Central memory CD8-positive, alpha-beta T cell (primary cell): ENCODE results near the gene ARL17A.
"Not testable (repeated sequence)": the region's sequence is repeated elsewhere in the genome, so short reads cannot be mapped to it uniquely, and the experiment has no call there.

ENCODE experiments used
- ATAC-seq: fragments of 150-1000 bp; cut with Tn5 transposase; replicated peaks from 2 replicates; pipeline ENCODE4 v1.10.0; 2022; ENCODE audit warnings: mild to moderate bottlenecking, moderate FRiP score, moderate number of reproducible peaks; ENCODE audit not compliant: poor library complexity, severe bottlenecking; ENCODE audit errors: extremely low read depth
- DNase-seq, 2 donors: peaks; one replicate each; pipeline ENCODE4 v3.0.0; 2021; ENCODE audit warnings: low spot score in 2 of 2
- H3K27ac Mint-ChIP-seq: one replicate; pipeline ENCODE4 v1.8.0; 2022; ENCODE audit warnings: low read depth, mild to moderate bottlenecking, moderate library complexity, mixed read lengths
- H3K27me3 Mint-ChIP-seq: one replicate; pipeline ENCODE4 v1.8.0; 2022; ENCODE audit warnings: mixed read lengths
- H3K36me3 Mint-ChIP-seq: one replicate; pipeline ENCODE4 v1.8.0; 2022; ENCODE audit warnings: mild to moderate bottlenecking, moderate library complexity, mixed read lengths; ENCODE audit not compliant: insufficient read depth
- H3K4me1 Mint-ChIP-seq: one replicate; pipeline ENCODE4 v1.8.0; 2022; ENCODE audit warnings: mixed read lengths
- H3K4me3 Mint-ChIP-seq: one replicate; pipeline ENCODE4 v1.8.0; 2022; ENCODE audit warnings: mild to moderate bottlenecking, moderate library complexity, mixed read lengths
- H3K9me3 Mint-ChIP-seq: one replicate; pipeline ENCODE4 v1.8.0; 2022; ENCODE audit warnings: mixed read lengths

ARL17A gene

DNA sequence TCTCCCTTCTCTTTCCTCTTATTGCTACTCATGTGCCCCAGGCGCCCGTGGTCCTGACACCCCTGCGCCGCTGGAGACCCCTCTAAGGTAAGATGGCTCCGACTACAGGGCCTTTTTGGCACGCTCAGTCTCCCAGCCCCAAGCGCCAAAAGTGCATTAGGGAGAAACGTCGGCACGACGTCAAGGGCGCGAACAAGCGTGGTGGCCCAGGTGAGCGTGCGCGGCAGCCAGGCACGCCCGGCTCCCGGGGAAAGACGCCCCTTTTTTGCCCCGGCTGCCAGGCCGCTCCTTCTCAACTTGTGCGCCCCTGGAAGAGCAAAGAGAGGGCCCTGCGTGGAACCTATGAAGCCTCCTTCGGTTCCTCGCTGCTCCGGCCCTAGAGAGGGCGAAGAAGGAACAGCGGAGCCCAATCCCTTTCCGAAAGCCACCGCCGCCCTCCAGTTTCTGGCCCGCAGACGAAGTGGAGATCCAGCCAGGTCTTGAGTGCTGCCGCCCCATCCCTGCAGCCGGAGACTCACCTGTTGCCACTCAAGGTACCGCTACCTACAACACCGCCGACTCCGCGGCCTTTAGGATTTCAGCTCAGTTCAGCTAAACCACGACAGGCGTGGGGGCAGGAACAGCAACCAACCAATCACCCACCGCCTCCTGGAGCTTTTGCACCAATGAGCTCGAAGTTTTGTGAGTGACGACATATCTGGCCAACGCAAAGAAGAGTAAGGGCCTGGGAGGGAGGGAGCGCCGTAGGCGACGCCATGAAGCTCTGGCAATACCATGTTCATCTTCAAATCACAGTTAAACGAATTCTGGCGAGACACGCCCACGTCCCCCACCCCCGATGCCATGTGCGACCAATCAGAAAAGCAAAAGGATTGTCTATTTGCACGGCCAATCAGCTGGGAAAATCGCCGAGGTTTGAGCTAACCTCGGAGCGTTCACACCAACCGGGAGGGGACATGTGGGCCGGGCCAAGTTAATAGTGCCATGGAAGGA is at the start of gene ARL17A:
TSS of gene ARL17A (minus strand) at position 609 of the 993 bp plus-strand sequence. CDS start 3,369 bp downstream, outside the sequence.
- not testable (repeated sequence) for H3K36me3 Mint-ChIP-seq, H3K4me3 Mint-ChIP-seq, H3K4me1 Mint-ChIP-seq, H3K27me3 Mint-ChIP-seq, H3K9me3 Mint-ChIP-seq, H3K27ac Mint-ChIP-seq
- peak; percentile 51 to 82 for DNase-seq
- peak; percentile 87 for ATAC-seq

DNA sequence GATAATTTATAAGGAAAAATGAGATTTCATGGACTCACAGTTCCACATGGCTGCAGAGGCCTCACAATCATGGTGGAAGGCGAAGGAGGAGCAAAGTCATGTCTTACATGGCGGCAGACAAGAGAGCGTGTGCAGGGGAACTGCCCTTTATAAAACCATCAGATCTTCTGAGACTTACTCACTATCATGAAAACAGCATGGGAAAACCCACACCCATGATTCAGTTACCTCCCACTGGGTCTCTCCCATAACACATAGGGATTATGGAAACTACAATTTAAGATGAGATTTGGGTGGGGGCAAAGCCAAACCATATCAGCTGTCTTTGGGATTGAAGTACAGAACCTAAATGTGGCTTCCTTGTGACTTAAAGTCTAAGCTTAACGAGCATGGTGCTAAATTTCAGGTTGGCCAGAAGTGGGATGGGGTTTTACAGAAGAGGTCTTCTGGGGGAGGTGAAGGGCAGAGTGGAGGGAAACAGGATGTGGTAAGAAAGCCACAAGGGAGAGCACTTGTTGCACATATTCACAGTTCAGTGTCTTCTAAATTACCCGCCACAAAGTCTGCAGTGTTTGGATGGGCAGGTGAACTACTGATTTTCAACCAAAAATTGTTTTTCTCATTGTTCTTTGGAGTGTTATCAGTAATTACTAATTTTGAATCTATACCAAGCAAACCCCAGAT is 49.4 kb upstream of the ARL17A start:
- not testable (repeated sequence) for DNase-seq, H3K27me3 Mint-ChIP-seq, H3K4me3 Mint-ChIP-seq, H3K27ac Mint-ChIP-seq, H3K36me3 Mint-ChIP-seq, H3K4me1 Mint-ChIP-seq, H3K9me3 Mint-ChIP-seq
- ATAC-seq: peak; percentile 99

DNA sequence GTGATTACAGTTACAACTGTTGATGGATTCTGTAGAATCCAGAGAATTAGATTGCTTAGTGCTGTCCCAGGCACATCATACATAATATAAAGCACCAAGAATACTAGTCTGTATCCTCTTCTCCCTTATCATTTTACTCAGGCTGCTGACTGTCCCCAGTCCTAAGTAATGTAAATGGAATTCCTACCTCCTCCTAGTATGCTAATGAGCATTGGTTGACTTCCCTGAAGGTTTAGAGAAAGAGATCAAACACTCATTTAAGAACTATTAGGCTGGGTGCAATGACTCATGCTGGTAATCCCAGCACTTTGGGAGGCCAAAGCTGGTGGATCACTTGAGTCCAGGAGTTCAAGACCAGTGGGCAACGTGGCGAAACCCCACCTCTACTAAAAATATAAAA is 48.0 kb upstream of the ARL17A start:
- H3K4me1 Mint-ChIP-seq, H3K9me3 Mint-ChIP-seq, H3K27me3 Mint-ChIP-seq, H3K27ac Mint-ChIP-seq, H3K4me3 Mint-ChIP-seq, ATAC-seq, DNase-seq, H3K36me3 Mint-ChIP-seq: not testable (repeated sequence)

DNA sequence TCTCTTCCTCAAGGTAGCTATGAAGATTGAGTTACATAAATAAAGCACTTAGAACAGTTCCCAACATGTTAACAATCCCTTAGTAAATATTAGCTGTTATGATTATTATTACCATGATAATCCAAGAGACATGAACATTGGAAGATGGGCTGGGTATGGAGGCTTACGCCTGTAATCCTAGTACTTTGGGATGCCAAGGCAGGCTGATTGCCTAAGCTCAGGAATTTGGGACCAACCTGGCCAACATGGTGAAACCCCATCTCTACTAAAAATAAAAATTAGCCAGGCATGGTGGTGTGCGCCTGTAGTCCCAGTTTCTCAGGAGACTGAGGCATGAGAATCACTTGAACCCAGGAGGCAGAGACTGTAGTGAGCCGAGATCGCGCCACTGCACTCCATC is 45.2 kb upstream of the ARL17A start:
- not testable (repeated sequence) for DNase-seq, H3K27me3 Mint-ChIP-seq, H3K9me3 Mint-ChIP-seq, H3K27ac Mint-ChIP-seq, H3K4me1 Mint-ChIP-seq, H3K36me3 Mint-ChIP-seq, ATAC-seq, H3K4me3 Mint-ChIP-seq

DNA sequence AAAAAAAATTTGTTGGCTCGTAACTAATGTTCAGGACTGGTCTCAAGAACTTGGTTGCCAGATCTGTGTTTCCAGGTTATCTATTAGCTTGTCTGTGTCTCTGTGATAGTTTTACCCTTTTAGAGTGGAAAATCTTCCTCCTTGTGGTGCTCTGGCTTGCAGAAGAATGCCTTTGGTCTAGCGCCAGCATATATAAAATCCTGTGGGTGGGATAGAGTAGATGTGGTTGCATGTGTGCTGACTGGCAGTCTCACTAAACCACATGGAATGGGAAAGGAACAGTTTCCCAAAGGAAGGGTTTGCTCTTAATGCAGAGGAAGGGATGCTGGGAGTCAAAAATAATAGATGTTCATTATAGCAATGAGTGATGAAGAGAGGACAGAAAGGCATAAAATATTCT is 44.3 kb upstream of the ARL17A start:
- H3K27me3 Mint-ChIP-seq, DNase-seq, H3K4me3 Mint-ChIP-seq, H3K36me3 Mint-ChIP-seq, H3K9me3 Mint-ChIP-seq, H3K4me1 Mint-ChIP-seq, ATAC-seq, H3K27ac Mint-ChIP-seq: not testable (repeated sequence)

DNA sequence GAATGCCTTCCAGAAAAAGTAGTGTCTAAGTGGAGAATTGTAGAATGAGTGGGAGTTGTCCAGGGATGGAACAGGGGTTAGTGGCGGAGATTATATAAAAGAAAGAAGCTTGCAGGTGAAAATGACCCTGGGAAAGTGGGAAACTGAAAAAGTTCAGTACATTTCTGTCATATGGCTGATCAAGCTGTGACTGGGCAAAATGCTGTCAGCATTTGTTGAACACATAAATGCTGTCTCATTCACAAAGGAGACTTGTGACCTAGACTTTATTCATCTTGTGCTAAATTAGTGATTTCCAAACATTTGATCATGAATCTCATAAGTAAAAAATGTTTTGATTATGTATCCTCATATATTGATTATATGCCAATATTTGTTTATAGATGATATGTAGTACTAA is 39.5 kb upstream of the ARL17A start:
- not testable (repeated sequence) for H3K27me3 Mint-ChIP-seq, H3K9me3 Mint-ChIP-seq, H3K4me3 Mint-ChIP-seq, H3K4me1 Mint-ChIP-seq, H3K27ac Mint-ChIP-seq, H3K36me3 Mint-ChIP-seq, DNase-seq, ATAC-seq

DNA sequence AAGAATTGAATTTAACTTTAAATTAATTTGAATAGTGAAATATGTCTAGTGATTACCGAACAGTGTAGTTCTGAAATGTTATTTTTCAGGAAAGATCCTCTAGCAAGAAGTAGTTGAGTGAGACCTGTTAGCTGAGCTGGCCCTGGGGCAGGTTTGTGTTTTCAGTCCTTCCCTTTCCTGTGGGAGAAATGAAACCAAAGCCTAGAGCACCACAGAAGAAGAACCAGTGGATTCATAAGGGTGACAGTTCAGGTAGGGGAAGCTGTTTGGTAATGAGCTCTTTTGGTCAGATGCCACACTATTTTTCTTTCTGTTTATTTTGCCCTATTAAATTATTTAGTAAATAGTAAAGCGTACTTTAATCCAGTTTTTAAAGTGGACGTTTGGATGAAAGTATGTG is 37.6 kb upstream of the ARL17A start:
- H3K4me3 Mint-ChIP-seq, H3K4me1 Mint-ChIP-seq, H3K36me3 Mint-ChIP-seq, DNase-seq, H3K27ac Mint-ChIP-seq, ATAC-seq, H3K9me3 Mint-ChIP-seq, H3K27me3 Mint-ChIP-seq: not testable (repeated sequence)

DNA sequence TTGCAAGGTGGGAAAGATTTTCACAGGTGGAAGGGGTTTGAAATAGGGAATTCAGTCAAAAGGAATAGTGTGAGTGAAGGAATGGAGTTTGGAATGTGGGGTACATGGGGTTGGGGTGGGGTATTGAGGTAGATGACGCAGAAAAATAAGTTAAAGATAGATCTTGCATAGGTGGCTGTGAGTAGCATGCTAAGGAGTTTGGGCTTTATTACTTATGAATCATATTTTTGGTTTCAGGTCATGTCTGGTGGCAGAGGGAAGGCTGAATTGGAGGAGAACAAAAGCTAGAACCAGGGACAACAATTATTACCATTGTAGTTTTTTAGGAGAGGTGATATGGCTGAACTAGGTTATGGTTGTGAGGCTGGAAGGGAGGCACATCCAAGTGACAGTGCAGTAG is 34.4 kb upstream of the ARL17A start:
- not testable (repeated sequence) for ATAC-seq, DNase-seq, H3K4me1 Mint-ChIP-seq, H3K4me3 Mint-ChIP-seq, H3K27ac Mint-ChIP-seq, H3K27me3 Mint-ChIP-seq, H3K9me3 Mint-ChIP-seq, H3K36me3 Mint-ChIP-seq

DNA sequence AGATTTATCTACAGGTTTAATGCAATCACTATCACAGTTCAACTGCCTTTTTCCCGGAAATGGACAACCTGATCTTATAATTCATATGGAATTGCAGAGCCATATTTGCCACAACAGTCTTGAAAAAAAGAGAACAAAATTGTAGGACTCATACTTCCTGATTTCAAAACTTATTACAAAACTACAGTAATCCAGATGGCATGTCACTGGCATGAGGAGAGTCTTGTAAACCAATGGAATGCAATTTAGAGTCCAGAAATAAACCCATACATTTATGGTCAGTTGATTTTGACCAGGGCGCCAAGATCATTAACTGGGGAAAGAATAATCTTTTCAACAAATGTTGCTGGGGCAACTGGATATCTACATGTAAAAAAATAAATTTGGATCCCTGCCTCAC is 31.8 kb upstream of the ARL17A start:
- not testable (repeated sequence) for H3K4me3 Mint-ChIP-seq, H3K27ac Mint-ChIP-seq, DNase-seq, H3K9me3 Mint-ChIP-seq, H3K27me3 Mint-ChIP-seq, H3K4me1 Mint-ChIP-seq, ATAC-seq, H3K36me3 Mint-ChIP-seq

DNA sequence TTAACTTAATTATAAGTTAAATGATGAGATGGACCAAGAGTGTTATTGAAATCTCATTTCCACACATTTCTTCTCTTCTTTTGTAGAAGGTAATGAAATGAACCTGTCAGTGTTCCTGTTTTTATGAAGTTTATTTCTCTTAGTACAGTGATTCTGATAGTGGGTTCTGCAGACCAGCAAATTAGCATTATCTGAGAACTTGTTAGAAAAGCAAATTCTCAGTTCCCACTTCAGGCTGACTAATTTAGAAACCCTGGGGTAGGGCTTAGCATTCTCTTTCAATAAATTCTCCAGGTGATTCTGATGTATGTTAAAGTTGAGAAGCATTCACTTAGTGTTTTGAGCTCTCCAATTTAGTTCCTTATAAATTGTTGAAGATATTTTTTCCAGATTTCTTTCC is 23.6 kb upstream of the ARL17A start:
- not testable (repeated sequence) for DNase-seq, ATAC-seq, H3K4me1 Mint-ChIP-seq, H3K4me3 Mint-ChIP-seq, H3K9me3 Mint-ChIP-seq, H3K27ac Mint-ChIP-seq, H3K27me3 Mint-ChIP-seq, H3K36me3 Mint-ChIP-seq

DNA sequence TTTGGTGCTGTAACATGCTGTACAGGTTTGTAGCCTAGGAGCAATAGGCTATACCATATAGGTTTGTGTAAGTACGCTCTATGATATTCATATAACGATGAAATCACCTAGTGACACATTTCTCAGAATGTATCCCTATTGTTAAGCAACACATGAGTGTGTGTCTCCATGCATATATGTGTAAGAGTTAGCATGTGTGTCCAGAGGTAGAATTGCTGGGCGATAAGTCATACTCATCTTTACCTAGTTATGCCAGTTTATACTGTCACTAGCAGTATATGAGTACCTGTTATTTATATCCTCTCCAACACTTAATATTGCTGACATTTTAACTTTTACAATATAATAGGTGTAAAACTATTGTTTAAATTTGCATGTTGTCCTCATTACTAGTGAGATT is 21.3 kb upstream of the ARL17A start:
- H3K27ac Mint-ChIP-seq, H3K27me3 Mint-ChIP-seq, H3K9me3 Mint-ChIP-seq, H3K36me3 Mint-ChIP-seq, H3K4me1 Mint-ChIP-seq, ATAC-seq, H3K4me3 Mint-ChIP-seq, DNase-seq: not testable (repeated sequence)

DNA sequence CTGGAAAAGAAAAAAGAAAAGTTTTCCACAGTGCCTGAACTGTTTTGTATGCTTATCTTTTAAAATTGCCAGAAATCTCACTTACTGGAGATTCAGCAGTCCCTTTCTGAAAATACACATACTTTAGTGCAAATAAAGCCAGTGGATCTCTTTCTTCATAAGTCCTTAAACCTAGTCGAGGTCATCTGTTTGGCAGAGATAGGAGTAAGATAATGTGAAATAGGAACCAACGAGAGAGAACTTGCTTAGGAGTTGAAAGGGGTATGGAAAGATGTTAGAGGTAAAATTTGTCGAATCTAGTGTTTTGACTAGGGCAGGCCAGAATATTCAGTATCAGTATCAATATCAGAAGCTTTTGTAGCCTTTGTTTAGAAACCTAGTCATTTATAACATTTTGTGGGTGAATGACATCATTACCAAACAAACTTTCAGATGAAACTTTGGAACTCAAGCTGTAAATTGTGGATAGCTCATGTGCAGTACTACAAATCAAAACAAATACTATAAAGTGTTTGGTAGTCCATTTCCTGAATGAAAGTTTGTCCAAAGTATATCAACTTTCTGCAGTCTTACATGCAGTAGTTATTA is 18.9 kb upstream of the ARL17A start:
- H3K36me3 Mint-ChIP-seq, DNase-seq, ATAC-seq, H3K9me3 Mint-ChIP-seq, H3K4me1 Mint-ChIP-seq, H3K4me3 Mint-ChIP-seq, H3K27me3 Mint-ChIP-seq, H3K27ac Mint-ChIP-seq: not testable (repeated sequence)

DNA sequence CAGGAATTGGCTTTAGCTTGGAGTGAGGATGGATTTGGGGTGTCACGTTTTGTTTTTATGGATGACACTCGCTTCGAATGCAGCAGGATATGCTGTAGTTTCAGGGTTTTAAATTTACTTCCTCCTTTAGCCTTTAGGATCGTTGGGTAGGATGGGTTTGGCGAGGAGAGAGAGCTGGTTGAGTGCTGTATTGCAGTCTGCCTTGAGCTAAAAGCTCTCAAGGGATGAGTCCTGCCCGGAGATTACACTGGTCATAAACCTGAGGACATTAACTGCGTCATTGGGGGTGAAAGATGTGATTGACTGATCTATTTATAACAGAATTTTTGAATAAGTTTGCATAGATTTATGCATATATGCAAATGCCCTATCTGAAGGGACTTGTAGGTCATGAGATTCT is 11.8 kb upstream of the ARL17A start:
- H3K36me3 Mint-ChIP-seq, H3K4me1 Mint-ChIP-seq, H3K27me3 Mint-ChIP-seq, H3K4me3 Mint-ChIP-seq, H3K27ac Mint-ChIP-seq, H3K9me3 Mint-ChIP-seq, DNase-seq: not testable (repeated sequence)
- ATAC-seq: peak; percentile 62
